Measurements from ENCODE around the gene GLRX2.

Gene GLRX2

DNA sequence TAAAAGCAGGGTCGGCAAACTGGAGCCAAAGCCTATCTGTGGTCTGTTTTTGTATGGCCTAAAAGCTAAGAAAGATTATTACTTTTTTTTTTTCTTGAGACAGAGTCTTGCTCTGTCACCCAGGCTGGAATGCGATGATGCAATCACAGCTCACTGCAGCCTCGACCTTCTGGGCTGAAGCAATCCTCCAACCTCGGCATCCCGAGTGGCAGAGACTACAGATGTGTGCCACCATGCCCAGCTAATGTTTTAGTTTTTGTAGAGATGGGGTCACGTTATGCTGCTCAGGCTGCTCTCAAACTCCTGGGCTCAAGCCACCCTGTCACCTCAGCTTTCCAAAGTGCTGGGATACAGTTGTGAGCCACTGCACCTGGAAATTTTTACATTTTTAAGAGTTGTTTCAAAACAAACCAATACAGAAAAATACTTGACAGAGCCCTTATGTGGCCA lies 6.5 kb upstream of the GLRX2 start:
- DNase-seq: no peak

DNA sequence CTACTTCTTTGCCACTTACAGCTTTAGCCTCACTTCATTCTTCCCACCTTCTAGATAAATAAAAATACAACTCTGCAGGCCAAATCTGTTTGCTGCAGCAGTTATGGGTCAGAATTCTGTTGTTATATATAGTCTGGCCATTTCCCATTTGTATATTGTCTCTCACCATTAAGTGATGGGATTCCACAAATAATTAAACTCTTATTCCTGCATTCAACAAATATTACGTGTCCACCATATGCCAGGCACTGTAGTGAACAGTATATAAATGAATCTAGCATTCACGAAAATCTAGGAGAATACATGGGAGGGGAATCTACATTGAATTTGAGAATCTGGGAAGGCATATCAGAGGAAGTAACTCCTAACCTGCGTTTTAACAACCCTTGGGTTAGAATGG lies 5.7 kb upstream of the GLRX2 start:
- no peak for DNase-seq

- no peak for DNase-seq
Measured at GRCh38 chr1:193110246-193110645, 5.0 kb upstream of the GLRX2 start.

- no peak for DNase-seq
Measured at GRCh38 chr1:193109619-193110018, 4.4 kb upstream of the GLRX2 start.

DNA sequence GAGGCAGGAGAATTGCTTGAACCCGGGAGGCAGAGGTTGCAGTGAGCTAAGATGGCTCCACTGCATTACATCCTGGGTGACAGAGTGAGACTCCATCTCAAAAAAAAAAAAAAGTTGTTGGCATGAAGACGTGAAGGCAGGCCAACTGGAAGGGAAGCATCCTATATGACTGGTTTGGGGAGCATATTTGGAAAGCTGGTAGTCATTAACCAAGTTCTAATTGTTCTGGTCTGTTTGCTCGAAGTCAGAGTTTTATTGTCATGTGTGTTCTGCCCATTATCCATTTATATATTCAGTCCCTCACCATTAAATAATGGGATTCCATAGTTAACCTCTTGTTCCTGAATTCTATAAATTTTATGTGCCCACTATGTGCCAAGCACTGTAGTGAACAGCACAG lies 3.3 kb upstream of the GLRX2 start:
- no peak for DNase-seq

DNA sequence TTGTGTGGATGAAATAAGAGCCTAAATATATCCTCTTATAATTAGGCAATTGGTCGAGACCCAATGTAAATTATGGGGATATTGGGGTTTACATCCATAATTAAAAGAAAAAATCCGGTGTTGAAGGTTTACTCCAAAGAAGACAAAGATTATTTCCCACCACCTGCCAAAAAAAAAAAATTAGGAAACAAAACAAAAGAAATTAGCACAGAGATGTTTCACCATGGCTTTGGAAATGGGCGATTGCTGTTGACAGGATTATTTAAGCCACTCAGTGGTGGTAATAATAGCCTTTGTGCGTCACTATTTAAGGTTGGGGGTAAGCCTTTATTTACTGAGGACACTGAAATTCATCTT lies 585 bp upstream of the GLRX2 start:
- DNase-seq: peak in 1 of 2 experiments; percentile 8

DNA sequence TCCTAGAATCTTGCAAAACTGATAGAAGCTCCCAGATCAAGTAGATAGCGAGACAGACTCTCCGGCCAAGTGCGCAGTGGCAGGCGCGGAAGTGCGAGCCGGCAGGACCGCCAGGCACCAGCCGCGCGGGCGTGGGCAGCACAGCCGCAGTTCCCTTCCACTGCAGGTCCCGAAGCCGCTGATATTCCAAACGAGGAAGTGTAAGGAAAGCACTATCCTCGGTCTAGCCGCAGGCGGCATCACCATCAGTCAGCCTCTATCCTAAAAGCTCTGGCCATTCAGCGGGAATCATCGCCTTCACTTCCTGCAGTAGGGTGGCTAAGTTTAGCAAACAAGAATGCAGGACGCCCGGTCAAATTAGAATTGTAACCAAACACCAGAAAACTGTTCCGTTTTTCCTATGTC lies 710 bp downstream of the GLRX2 start:
- DNase-seq: peak; percentile 40 to 59

GRCh38 chr1:193103759-193104501 lies 1.3 kb downstream of the GLRX2 start:
- DNase-seq: no peak

- no peak for DNase-seq
Measured at GRCh38 chr1:193102662-193103061, 2.6 kb downstream of the GLRX2 start.

DNA sequence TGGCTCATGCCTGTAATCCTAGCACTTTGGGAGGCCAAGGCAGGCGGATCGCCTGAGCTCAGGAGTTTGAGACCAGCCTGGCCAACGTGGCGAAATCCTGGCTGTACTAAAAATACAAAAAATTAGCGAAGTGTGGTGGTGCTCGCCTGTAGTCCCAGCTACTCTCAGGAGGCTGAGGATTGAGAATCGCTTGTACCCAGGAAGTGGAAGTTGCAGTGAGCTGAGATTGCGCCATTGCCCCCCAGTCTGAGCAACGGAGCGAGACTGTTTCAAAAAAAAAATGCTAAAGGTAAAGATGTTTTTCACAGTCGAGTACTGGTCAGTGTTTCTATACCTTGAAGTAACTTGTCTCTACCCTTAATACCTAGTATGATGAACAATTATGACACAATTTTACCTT lies 11.1 kb downstream of the GLRX2 start:
- DNase-seq: no peak

DNA sequence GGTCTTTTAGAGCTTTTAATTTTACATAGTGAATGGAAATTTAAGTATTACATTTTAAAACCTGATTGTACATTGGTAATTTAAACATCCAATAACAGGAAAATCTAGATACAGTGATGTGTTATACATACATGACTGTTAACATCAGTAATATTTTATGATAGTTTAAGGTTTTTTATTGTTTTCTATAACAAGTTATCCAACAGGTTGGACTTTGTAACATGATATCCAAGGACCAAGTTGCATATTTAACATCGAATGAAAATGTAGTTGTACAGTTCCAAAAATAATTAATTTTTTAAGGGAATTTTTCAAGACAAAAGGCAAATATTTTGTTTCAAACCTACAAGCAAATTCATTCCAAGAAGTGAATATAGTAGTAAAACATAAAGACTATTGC lies 14.3 kb downstream of the GLRX2 start:
- no peak for DNase-seq

DNA sequence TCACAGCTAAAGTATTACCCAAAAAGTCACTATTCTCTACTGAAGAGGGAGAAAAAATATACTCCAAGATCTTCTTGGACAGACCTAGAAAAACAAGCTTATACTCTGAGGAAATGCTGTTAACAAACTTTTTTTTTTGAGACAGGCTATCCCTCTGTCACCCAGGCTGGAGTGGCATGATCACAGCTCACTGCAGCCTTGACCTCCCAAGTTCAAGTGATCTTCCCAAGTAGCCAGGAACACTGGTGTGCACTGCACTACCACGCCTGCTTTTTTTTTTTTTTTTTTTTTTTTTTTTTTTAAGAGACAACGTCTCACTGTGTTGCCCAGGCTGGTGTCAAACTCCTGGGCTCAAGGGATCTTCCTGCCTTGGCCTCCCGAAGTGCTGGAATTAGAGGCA lies 17.3 kb downstream of the GLRX2 start:
- DNase-seq: no peak

DNA sequence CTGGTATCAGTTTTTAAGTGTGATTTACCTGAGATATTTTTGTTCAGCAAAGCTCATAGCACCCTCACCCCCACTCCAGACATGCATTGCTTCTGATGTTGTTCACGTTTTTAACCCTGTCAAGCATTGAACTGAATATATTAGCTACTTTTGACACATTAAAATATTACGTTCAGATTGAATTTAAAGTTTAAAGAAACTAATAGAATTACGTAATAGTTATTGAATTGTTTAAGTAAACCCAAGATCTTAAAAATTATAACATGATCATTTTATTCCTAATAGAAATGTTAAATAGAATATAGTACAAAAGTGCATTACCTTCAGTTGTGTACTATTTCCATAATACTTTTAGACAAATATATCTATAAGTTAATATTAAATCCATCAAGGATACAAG lies 18.9 kb downstream of the GLRX2 start:
- no peak for DNase-seq

DNA sequence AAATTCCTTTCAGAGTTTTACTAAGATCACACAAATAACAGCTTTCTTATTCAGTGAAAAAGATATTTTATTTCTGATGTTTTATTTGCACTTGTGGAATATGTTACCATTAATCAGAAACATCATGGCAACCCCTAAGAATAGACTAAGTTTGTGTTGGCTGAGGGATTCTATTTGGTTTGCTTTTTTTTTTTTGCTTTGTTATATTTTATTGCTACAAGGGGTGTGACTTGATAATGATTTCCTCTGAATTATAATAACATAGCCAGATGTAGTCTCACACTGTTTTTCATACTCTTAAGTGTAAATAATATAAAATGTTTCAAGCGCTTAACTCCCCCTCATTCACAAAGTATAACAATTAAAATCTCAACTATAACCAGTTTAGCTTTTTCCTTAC lies 20.0 kb downstream of the GLRX2 start:
- peak in 1 of 2 experiments; percentile 66 for DNase-seq

DNA sequence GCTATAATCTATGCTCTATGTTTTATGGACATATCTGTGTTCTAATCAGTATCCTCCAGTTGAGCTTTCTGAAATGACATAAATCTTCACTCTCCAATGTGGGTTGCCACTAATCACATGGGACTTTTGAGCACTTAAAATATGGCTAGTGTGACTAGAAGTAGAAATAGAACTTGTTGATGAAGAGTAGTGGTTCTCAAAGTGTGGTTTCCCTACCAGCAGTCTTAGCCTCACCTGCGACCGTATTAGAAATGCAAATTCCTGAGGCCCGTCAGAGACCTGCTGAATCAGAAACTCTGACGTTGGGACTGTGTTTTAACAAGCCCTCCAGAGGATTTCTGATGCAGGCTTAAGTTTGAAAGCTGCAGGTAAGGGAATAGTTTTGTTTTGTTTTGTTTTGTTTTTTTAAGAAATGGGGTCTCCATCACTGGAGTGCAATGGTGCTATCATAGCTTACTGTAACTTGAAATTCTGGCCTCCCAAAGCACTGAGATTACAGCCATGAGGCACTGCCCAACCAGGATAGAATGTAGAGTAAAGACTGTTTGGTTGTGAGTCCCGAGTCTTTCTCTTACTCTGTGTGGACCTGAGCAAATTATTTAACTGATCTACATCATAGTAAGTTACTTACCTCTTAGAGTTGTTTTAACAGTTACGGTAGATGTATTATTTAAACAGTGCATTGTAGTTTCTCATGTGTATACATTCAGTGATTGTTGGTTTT lies 21.7 kb downstream of the GLRX2 start:
- DNase-seq: no peak

DNA sequence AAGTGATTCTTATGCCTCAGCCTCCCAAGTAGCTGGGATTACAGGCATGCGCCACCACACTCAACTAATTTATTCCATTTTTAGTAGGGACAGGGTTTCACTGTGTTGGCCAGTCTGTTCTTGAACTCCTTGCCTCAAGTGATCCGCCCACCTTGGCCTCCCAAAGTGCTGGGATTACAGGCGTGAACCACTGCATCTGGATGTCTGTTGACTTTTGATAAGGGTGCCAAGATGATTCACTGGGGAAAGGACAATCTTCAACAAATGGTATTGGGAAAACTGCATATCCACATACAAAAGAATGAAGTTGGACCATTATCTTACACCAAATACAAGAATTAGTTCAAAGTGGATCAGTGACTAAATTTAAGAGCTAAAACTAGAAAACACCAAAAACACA lies 26.0 kb downstream of the GLRX2 start:
- no peak for DNase-seq

DNA sequence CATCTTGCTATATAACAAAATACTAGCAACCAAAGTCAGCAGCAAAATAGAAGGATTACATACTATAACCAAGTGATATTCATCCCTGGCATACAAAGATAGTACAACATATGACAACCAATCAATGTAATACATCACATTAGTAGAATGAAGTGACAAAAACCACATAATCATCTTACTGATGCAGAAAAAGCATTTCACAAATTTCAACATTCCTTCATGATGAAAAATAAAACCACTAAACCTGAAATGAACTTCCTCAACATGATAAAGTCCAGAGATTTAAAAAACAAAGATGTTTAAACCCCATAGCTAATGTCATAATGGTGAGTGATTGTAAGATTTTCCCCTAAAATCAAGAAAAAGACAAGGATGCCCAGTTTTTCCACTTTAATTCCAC lies 27.2 kb downstream of the GLRX2 start:
- no peak for DNase-seq

DNA sequence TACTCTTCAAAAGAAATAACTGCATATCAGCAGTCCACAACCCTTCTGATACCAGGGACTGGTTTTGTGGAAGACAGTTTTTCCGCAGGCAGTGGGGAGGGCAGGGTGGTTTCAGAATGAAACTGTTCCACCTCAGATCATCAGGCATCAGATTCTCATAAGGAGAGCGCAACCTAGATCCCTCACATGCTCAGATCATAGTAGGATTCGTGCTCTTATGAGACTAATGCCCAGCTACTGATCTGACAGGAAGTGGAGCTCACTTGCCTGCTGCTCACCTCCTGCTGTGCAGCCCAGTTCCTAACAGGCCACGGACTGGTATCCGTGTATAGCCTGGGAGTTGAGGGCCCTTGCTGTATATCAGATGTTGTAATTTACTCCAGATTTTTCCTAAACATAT lies 34.3 kb downstream of the GLRX2 start:
- peak; percentile 30 to 66 for DNase-seq

DNA sequence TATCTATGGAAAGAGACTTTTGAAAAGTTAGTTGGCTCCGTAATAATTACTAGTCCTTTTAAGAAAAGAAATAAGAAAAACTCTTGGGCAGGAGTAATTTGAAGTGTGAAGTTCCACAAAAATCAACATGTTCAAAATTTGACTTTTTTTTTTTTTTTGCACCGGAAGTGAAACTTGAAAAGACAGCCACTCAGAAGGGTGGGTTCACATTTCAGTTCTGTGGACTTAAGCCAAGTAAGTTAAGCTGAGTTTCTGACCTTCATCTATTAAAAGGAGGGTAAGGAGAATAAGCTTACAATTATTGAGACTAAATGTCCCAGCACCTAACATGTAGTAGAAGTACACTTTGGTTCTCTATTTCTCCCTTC lies 34.8 kb downstream of the GLRX2 start:
- DNase-seq: peak in 1 of 2 experiments; percentile 17

DNA sequence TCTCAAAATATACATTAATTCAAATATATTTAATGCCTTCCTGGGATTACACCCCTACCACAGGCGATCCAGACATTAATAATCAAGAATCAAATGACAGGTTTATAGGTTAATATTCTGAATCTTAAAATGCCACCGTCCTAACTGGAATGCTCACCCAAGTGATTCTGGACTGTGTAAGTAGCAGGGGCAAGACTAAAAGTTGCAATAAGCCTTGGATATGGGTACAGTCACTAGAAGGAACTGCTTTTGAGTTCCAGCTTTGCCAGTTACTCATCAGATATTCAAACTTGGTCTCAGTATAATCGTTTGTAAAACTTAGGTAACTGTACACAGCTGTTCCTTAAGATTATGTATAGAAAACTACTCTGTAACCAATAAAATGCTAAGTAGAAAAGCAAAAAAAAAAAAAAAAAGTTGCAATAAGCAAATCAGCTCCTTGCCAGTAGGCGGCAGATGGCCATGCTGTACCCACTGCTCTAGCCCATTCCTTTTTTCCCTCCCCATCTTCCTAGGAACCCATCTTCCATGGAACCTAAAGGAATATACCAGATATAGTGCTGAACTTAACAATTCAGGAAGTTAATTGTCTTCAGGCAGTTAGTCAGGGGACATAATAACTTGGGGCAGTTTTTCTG lies 35.3 kb downstream of the GLRX2 start:
- peak in 1 of 2 experiments; percentile 53 for DNase-seq

- DNase-seq: no peak
Measured at GRCh38 chr1:193068013-193068412, 37.2 kb downstream of the GLRX2 start.

DNA sequence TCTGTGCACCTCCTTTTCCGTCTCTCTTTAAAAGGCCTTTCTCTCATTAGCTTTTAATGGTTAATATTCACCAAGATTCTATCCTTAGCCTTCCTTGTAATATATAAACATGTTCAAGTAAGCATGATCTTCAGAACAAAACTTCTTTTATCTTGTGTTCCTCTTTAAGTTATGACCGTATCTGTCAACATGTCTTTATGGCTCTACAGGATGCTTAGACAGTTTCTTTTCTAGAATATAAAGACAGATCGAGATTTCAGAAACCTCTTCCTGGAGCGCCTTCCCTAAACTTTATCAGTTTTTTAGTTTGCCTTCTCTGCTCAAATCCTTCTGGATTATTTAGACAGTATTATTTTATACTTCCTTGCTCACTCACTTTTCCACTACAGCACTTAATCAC lies 38.6 kb downstream of the GLRX2 start:
- no peak for DNase-seq

DNA sequence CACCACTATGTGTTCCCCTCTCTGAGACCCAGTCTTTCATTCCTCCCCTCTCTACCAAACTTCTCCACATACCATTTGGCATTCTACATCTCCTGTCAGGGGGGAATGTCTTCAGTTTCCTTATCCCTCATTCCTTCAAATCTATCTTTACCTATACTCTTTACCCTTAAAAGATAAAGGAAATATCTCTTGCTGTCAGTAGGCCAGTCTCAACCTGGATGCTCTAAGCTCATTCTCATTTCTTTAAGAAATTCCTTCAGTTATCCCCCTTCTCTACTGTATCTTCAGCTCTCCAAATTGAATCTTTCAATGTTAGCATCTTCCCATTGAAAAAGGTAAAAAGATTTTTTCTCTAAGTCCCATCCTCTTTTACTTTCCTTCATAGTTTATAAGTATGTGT lies 39.3 kb downstream of the GLRX2 start:
- DNase-seq: no peak
